CD14-positive monocyte (primary cell): ENCODE data around the gene WFDC12. TPM values are rescaled to one million over a fixed set of nuclear protein-coding genes. Genes with fewer than 3 reads are reported as not detected.
"Not testable (repeated sequence)": the region's sequence is repeated elsewhere in the genome, so short reads cannot be mapped to it uniquely, and the experiment has no call there.

Experiments
- DNase-seq, 3 donors: peaks; one replicate each; pipeline ENCODE4 v3.0.0-alpha.2; 2011 to 2022
- H2AFZ ChIP-seq: 2 replicates; pipeline ENCODE4 v1.6.0; 2012; ENCODE audit warnings: mild to moderate bottlenecking, low read depth, low read length, inconsistent platforms; ENCODE audit not compliant: insufficient read depth, poor library complexity, severe bottlenecking
- H3K27ac ChIP-seq, 2 donors: 1 replicate in 1 of 2; 2 replicates in 1 of 2; pipeline ENCODE4 v1.5.1; 2012 to 2013; ENCODE audit warnings: low read length in 2 of 2, control low read depth in 1 of 2, inconsistent platforms in 1 of 2, low read depth in 1 of 2, mild to moderate bottlenecking in 1 of 2
- H3K27me3 ChIP-seq, 2 donors: one replicate each; pipeline versions ENCODE4 v1.6.0 to v1.6.1; 2011 to 2013; ENCODE audit warnings: low read length in 2 of 2; ENCODE audit not compliant: control insufficient read depth in 2 of 2, insufficient read depth in 2 of 2
- H3K36me3 ChIP-seq, 2 donors: replicated peaks in 1 of 2; 1 replicate in 1 of 2; 2 replicates in 1 of 2; pipeline versions ENCODE4 v1.5.1 to v1.6.1; 2012 to 2013; ENCODE audit warnings: low read length in 2 of 2, control low read depth in 1 of 2, inconsistent platforms in 1 of 2, mild to moderate bottlenecking in 1 of 2; ENCODE audit not compliant: insufficient read depth in 2 of 2, control insufficient read depth in 1 of 2
- H3K4me1 ChIP-seq, 2 donors: 1 replicate in 1 of 2; 2 replicates in 1 of 2; pipeline versions ENCODE4 v1.5.1 to v1.6.1; 2012 to 2013; ENCODE audit warnings: low read length in 2 of 2, control low read depth in 1 of 2, inconsistent platforms in 1 of 2, mild to moderate bottlenecking in 1 of 2, moderate library complexity in 1 of 2; ENCODE audit not compliant: insufficient read depth in 2 of 2, control insufficient read depth in 1 of 2
- H3K4me2 ChIP-seq: replicated peaks from 2 replicates; pipeline ENCODE3; 2012; ENCODE audit warnings: low read length, moderate library complexity, mild to moderate bottlenecking; ENCODE audit not compliant: poor library complexity, severe bottlenecking; ENCODE audit errors: extremely low read depth
- H3K4me3 ChIP-seq, 3 experiments: fragments of 200-600 bp in 1 of 3; sonication (generic) in 1 of 3; replicated peaks in 1 of 3; 1 replicate in 2 of 3; 2 replicates in 1 of 3; pipeline ENCODE4 v1.5.1; 2011 to 2013; ENCODE audit warnings: low read length in 3 of 3, mild to moderate bottlenecking in 3 of 3, control low read depth in 2 of 3, low read depth in 2 of 3, inconsistent platforms in 1 of 3, moderate library complexity in 1 of 3
- H3K79me2 ChIP-seq: 2 replicates; pipeline ENCODE4 v1.6.0; 2012; ENCODE audit warnings: mild to moderate bottlenecking, control low read depth, inconsistent platforms, low read length, moderate library complexity; ENCODE audit not compliant: insufficient read depth
- H3K9ac ChIP-seq: 2 replicates; pipeline ENCODE4 v1.6.0; 2017; ENCODE audit warnings: low read length, mild to moderate bottlenecking; ENCODE audit not compliant: insufficient read depth, poor library complexity, severe bottlenecking
- H3K9me3 ChIP-seq, 2 donors: replicated peaks in 1 of 2; 1 replicate in 1 of 2; 2 replicates in 1 of 2; pipeline versions ENCODE4 v1.5.1 to v1.6.1; 2012 to 2013; ENCODE audit warnings: low read length in 2 of 2, control low read depth in 1 of 2; ENCODE audit not compliant: control insufficient read depth in 1 of 2, insufficient read depth in 1 of 2
- H4K20me1 ChIP-seq: 2 replicates; pipeline ENCODE4 v1.6.0; 2012; ENCODE audit warnings: mild to moderate bottlenecking, low read length, control low read depth, moderate library complexity; ENCODE audit not compliant: insufficient read depth
- H3K27ac Mint-ChIP-seq, 7 donors: one replicate each; pipeline ENCODE4 v1.8.0; 2020; ENCODE audit warnings: mild to moderate bottlenecking in 7 of 7, mixed read lengths in 7 of 7, moderate library complexity in 6 of 7, inconsistent platforms in 2 of 7
- H3K27me3 Mint-ChIP-seq, 3 donors: one replicate each; pipeline ENCODE4 v1.8.0; 2021 to 2022; ENCODE audit warnings: low read depth in 3 of 3, mild to moderate bottlenecking in 3 of 3, mixed read lengths in 3 of 3, moderate library complexity in 3 of 3, inconsistent platforms in 1 of 3
- H3K36me3 Mint-ChIP-seq, 2 donors: one replicate each; pipeline ENCODE4 v1.8.0; 2020; ENCODE audit warnings: mixed read lengths in 2 of 2, inconsistent platforms in 1 of 2, mild to moderate bottlenecking in 1 of 2
- H3K4me1 Mint-ChIP-seq: one replicate; pipeline ENCODE4 v1.8.0; 2020; ENCODE audit warnings: mild to moderate bottlenecking, mixed read lengths
- H3K4me3 Mint-ChIP-seq, 2 donors: one replicate each; pipeline ENCODE4 v1.8.0; 2020; ENCODE audit warnings: mild to moderate bottlenecking in 2 of 2, mixed read lengths in 2 of 2, moderate library complexity in 1 of 2
- H3K9me3 Mint-ChIP-seq, 7 donors: one replicate each; pipeline ENCODE4 v1.8.0; 2020 to 2022; ENCODE audit warnings: mixed read lengths in 7 of 7, mild to moderate bottlenecking in 6 of 7, moderate library complexity in 6 of 7, inconsistent platforms in 2 of 7
- WGBS: methylation state at CpG from one replicate; pipeline ENCODE4 v1.1.5; 2013; ENCODE audit warnings: missing lambda C conversion rate; ENCODE audit not compliant: insufficient coverage; 5-methylcytosine and 5-hydroxymethylcytosine counted together
- intact Hi-C, 2 donors: fragments of 100-400 bp; cut with micrococcal nuclease; formaldehyde crosslinking; loops; one replicate each; pipeline versions ENCODE4 v1.15.0 to v1.15.1; 2023
- polyA plus RNA-seq, 3 donors: library from polyadenylated mRNA; depleted of rRNA in 1 of 3; unstranded in 2 of 3; stranded (reverse) in 1 of 3; fragments of 300-500 nt in 2 of 3; fragments of >200 nt in 1 of 3; fragmentation: Illumina TruSeq in 2 of 3; gene quantifications; 1 replicate in 2 of 3; 2 replicates in 1 of 3; pipeline ENCODE4 v1.2.3, GENCODE V29; 2012 to 2021
- TF ChIP-seq, protein P1 (sequence below): fragments of 200-600 bp; IDR thresholded peaks from one replicate; pipeline ENCODE4 v1.8.0; 2022; ENCODE audit warnings: antibody characterized with exemption, mild to moderate bottlenecking

Gene WFDC12
- polyA plus RNA-seq, 3 donors: not detected

DNA sequence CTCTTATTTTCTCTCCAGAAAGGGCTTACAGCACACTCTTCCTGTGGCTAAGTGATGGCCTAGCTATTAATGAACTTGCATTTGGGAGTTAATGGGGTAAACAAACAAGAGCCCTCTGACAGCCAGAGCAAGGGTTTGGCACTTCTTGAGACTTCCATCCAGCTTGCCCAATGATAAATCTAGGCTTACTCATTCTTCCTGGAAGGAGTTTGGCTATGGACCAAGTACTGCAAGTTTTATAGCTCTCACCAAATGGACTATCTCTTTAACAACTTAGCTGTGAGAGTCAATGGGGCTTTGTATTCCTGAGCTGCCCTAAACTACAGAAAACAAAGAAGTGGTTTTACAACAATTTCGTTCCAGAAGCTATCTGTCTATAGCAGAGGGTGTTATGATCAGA lies 33.7 kb upstream of the WFDC12 start:
- no peak for DNase-seq
- peaks cover 29 to 46% of the 10 kb centered on the region in 2 donors for H3K9me3 ChIP-seq
- Mint-ChIP-seq H3K9me3 (peaks cover 46 to 79% (median 66%) of the 10 kb centered on the region in 7 donors), H3K36me3 (peaks cover 9 to 16% of the 10 kb centered on the region in 2 donors), H3K4me1 (peaks cover 27% of the 10 kb centered on the region), H3K27me3 (peaks cover 4 to 9% (median 8%) of the 10 kb centered on the region in 3 donors), H3K4me3 (no peak overlapping the region), H3K27ac (peak overlapping the region in 1 of 7 donors; percentile 69)
- H4K20me1 ChIP-seq: no peaks in the 10 kb centered on the region
- H3K27ac ChIP-seq: no peak overlapping the region
- WGBS: no CpG with 5 or more reads among the region's 1 CpG
- H3K79me2 ChIP-seq: no peaks in the 10 kb centered on the region
- peaks cover 18 to 20% of the 10 kb centered on the region in 2 donors for H3K4me1 ChIP-seq
- intact Hi-C loops: no loop called here
- no peak overlapping the region for H3K9ac ChIP-seq
- H3K36me3 ChIP-seq: no peaks in the 10 kb centered on the region
- TF ChIP-seq, protein P1, sequence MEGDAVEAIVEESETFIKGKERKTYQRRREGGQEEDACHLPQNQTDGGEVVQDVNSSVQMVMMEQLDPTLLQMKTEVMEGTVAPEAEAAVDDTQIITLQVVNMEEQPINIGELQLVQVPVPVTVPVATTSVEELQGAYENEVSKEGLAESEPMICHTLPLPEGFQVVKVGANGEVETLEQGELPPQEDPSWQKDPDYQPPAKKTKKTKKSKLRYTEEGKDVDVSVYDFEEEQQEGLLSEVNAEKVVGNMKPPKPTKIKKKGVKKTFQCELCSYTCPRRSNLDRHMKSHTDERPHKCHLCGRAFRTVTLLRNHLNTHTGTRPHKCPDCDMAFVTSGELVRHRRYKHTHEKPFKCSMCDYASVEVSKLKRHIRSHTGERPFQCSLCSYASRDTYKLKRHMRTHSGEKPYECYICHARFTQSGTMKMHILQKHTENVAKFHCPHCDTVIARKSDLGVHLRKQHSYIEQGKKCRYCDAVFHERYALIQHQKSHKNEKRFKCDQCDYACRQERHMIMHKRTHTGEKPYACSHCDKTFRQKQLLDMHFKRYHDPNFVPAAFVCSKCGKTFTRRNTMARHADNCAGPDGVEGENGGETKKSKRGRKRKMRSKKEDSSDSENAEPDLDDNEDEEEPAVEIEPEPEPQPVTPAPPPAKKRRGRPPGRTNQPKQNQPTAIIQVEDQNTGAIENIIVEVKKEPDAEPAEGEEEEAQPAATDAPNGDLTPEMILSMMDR: no peak
- peaks cover 0 to under 1% of the 10 kb centered on the region in 2 donors for H3K27me3 ChIP-seq
- no peak overlapping the region for H2AFZ ChIP-seq
- H3K4me3 ChIP-seq: no peak overlapping the region
- H3K4me2 ChIP-seq: no peak overlapping the region

GRCh38 chr20:45156713-45157112 lies 32.4 kb upstream of the WFDC12 start:
- H3K27ac Mint-ChIP-seq: peak overlapping the region; percentile 78 to 94 (median 83)
- intact Hi-C loops: no loop called here
- H3K27me3 ChIP-seq: no peaks in the 10 kb centered on the region
- WGBS: no CpG with 5 or more reads among the region's 2 CpGs
- H3K36me3 ChIP-seq: no peaks in the 10 kb centered on the region
- H3K4me2 ChIP-seq: no peak overlapping the region
- peaks cover 43 to 69% (median 55%) of the 10 kb centered on the region in 7 donors for H3K9me3 Mint-ChIP-seq
- H3K9me3 ChIP-seq: peaks cover 26 to 45% of the 10 kb centered on the region in 2 donors
- H3K4me1 ChIP-seq: peaks cover 21 to 25% of the 10 kb centered on the region in 2 donors
- H3K9ac ChIP-seq: no peak overlapping the region
- peak overlapping the region; percentile 29 to 57 for H3K27ac ChIP-seq
- peak overlapping the region in 1 of 3 experiments; percentile 27 for H3K4me3 ChIP-seq
- H3K4me3 Mint-ChIP-seq: no peak overlapping the region
- H3K27me3 Mint-ChIP-seq: peaks cover 1 to 8% (median 7%) of the 10 kb centered on the region in 3 donors
- peaks cover 33% of the 10 kb centered on the region for H3K4me1 Mint-ChIP-seq
- no peak overlapping the region for H2AFZ ChIP-seq
- H3K79me2 ChIP-seq: no peaks in the 10 kb centered on the region
- no peaks in the 10 kb centered on the region for H4K20me1 ChIP-seq
- peaks cover 9 to 16% of the 10 kb centered on the region in 2 donors for H3K36me3 Mint-ChIP-seq
- TF ChIP-seq, protein P1: no peak
- DNase-seq: peak; percentile 47 to 88 (median 65)

GRCh38 chr20:45154794-45155193 lies 30.5 kb upstream of the WFDC12 start:
- Mint-ChIP-seq H3K27me3 (peaks cover 5 to 11% (median 11%) of the 10 kb centered on the region in 3 donors), H3K9me3 (peaks cover 42 to 59% (median 52%) of the 10 kb centered on the region in 7 donors), H3K36me3 (peaks cover 9 to 16% of the 10 kb centered on the region in 2 donors), H3K27ac (peak overlapping the region; percentile 84 to 95 (median 88)), H3K4me1 (peaks cover 33% of the 10 kb centered on the region)
- H3K4me3 Mint-ChIP-seq, intact Hi-C loops, H4K20me1 ChIP-seq, H2AFZ ChIP-seq, H3K4me3 ChIP-seq, H3K36me3 ChIP-seq, H3K4me2 ChIP-seq, H3K9ac ChIP-seq, H3K79me2 ChIP-seq, H3K27me3 ChIP-seq: not testable (repeated sequence)
- Histone ChIP-seq H3K4me1 (peaks cover 21 to 25% of the 10 kb centered on the region in 2 donors), H3K9me3 (peaks cover 24 to 45% of the 10 kb centered on the region in 2 donors), H3K27ac (peak overlapping the region in 1 of 2 donors; percentile 81)
- peak; percentile 55 to 86 (median 57) for DNase-seq
- no CpG with 5 or more reads among the region's 1 CpG for WGBS
